Embryonic facial prominence (tissue), 1 donor: ENCODE data around the gene FIGN.

Experiments used
- DNase-seq: peaks from one replicate; pipeline ENCODE4 v3.0.0-alpha.2; 2016; ENCODE audit errors: extremely low spot score

FIGN gene

GRCh38 chr2:163737190-163737439, 1.3 kb upstream of the FIGN start:
- DNase-seq = no peak

DNA sequence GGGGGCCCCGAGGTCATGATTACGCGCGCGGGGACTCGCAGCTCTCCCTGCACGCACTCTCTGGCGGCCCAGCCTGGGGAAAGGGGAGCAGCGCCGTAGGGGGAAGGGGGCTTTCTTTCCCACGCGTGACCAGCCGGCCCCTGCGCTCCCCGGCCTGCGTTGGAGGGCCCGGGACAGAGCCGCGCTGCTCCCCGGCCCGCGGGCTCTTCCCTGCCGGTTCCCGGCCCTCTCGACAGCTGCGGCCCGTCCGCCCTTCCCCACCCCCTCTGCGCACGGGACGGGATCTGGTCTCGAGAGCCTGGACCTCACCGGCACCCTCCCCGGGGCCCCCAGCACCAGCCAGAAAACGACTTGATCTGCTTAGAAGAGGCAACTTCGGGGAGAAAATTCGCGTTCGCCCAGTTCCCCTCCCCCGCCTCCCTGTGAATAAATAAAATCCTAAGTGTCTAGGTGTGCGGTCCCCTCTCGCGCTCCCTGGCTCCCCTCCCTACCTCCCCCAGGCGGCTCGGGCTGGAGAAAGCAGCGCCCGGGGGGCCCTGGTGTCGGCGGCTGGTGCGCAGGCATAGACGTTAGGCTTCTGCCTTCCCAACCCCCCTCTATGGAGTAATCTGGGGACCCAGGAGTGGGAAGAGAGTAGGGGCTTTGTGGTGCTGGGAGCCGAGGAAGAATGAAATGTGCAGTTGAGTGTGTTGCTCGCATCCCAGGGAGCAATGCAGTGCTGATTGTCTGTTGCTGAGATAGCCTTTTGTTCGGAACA, 803 bp upstream of the FIGN start:
- no peak for DNase-seq

DNA sequence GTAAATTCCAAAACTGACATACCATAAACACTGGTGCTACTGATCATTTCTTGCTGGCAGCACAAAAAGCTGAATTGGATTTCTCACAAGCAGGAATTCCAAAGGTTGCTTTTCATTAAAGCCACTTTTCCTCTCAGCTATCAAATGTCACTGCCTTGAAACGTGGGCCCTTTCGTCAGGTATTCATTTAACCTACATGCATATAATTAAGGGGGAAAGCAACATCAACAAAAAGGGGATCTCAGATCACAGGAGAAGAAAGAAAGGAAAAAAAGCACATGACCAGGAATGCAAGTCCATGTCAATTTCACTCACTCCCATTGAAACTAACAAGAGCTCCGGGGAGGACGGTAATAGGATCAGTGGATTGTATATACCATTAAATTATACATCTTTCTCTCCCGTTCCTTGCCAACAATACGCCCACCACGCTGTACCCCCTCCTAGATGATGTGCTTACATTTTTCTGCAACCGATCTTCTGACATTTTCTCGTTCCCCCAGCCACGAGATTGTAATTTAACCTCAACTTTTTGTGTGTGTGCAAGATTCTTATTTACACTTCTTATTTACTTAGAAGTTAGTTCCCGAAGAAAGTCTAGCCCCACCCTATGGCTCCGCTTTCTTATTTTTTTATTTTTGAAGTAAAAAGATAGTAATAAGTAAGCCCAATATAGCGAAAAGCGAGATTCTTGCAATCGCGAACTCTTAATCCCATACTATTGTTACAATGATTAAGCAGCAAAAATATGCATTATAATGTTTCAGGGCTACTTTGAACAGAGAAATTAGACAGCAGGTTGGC, 725 bp downstream of the FIGN start:
- peak; percentile 40 for DNase-seq

- no peak for DNase-seq
These were observed 1.4 kb downstream of the FIGN start for GRCh38 chr2:163734401-163734800.

- DNase-seq = no peak
These were observed 1.9 kb downstream of the FIGN start for GRCh38 chr2:163733956-163734355.

GRCh38 chr2:163733301-163733938, 2.4 kb downstream of the FIGN start:
- DNase-seq = no peak

GRCh38 chr2:163732727-163733126, 3.1 kb downstream of the FIGN start:
- DNase-seq = no peak

GRCh38 chr2:163731735-163732134, 4.1 kb downstream of the FIGN start:
- DNase-seq = no peak

- no peak for DNase-seq
These were observed 5.3 kb downstream of the FIGN start for GRCh38 chr2:163730556-163730955.

DNA sequence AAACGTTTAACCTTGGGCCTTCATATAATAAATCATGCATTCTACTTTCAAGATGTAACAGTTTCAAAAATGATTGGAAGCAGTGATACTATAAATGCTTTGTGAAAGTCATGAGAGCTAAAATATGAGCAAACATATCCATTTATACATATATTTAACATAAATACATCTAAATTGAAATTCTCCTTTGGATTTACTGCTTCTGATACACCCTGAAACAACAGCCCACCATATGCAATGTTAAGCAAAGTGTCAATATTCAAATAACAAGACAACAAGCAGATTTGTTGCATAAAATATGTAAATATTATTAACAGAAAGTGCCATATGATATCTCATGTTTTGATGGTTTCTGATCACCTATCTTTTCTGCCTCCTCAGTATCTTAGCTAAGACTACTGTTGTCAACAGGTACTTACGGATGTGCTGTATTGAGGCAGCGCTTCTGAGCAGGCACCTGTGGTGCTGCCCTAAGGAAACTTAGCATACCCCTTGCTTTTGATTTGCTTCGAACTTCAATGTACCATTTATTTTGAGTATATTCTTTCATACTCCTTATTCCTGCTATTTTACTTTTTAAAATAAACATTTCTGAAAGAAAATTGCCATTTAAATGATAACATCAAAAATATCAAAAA, 6.1 kb downstream of the FIGN start:
- DNase-seq = no peak

DNA sequence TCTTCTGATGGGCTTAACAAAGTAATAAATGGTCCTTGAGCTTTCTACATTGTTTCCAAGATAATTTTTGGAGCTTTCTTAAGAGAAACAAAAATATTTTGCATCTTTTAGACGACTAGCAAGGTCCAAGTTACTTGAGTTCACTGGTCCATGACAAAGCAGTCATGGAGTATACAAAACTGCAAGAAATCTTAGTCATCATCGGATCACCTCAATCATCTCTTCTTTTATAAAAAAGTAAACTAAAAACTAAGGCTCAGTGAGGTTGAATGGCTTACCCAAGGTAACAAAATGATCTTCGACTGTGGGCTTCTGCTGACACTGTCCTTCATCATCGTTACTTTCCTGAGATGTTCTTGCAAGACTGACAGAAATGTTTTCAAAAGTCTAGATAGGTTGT, 11.9 kb downstream of the FIGN start:
- DNase-seq = no peak

DNA sequence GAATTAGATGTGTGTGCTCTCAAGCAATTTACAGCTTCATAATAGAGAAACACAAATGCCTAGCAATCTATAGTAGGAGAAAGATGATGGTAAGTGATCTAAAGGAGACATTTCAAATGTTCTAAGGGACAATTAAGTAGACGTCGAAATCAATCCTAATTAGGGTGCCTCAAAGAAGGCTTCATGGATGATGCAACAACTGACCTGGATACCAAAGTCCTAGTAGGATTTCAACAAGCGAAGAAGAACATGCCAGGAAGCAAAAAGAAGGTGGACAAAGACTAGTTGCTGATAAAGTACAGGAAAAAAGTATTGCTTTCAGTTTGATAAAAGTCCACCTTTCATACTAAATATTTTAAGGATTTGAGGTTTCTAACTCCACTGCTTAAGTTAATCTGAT, 12.5 kb downstream of the FIGN start:
- no peak for DNase-seq

GRCh38 chr2:163719331-163719730, 16.5 kb downstream of the FIGN start:
- DNase-seq = no peak

DNA sequence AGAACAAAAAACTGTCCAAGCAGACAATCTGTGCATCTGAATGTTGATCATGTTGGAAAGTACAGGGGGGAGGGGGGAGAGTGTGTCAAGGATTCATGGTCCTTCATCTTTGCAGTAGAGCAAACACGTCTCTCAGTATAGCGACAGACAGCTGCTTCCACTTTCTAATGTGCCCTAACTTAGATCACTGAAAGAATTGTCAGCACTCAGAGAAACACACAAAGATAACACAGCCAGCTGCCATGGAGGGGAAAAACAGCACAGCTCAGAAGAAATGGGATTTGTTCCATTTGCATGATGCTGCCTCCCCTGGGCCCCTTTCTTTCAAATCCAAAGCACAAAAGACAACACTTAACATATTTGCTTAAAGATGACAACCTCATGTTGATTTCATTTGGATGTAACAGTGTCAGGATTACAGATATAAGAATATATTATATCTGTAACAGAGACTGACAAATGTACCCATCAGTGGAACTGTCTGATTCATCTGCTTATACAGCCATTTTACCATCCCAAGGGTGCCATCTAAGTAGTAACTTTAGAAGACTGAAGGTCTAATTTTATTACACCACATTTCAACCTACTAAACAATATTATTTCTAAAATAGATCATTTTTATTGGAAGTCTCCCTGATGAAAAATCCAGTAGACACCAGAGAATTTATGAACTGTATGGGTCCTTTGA, 17.7 kb downstream of the FIGN start:
- DNase-seq = no peak

GRCh38 chr2:163717515-163717914, 18.3 kb downstream of the FIGN start:
- no peak for DNase-seq

DNA sequence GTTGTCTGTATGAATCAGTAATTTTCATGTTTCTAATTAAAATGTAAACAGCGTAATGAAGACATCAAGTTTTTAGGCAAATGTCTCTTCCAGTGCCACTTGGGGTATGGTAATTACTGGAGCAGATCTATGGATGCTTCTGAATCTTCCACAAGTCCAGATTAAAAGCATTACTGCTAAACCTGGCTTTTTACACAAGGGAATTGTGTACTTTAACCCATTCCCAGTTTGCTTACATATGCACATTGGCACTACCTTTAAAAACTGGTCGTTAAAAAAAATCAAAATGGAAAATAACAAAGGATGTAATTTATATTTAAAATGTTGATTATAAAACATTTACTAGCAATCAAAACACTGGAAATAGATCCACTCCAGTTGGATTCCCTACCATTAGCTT, 19.7 kb downstream of the FIGN start:
- no peak for DNase-seq

GRCh38 chr2:163715668-163716067, 20.1 kb downstream of the FIGN start:
- no peak for DNase-seq

GRCh38 chr2:163715199-163715598, 20.6 kb downstream of the FIGN start:
- no peak for DNase-seq

- DNase-seq = no peak
These were observed 22.1 kb downstream of the FIGN start for GRCh38 chr2:163713534-163714311.

DNA sequence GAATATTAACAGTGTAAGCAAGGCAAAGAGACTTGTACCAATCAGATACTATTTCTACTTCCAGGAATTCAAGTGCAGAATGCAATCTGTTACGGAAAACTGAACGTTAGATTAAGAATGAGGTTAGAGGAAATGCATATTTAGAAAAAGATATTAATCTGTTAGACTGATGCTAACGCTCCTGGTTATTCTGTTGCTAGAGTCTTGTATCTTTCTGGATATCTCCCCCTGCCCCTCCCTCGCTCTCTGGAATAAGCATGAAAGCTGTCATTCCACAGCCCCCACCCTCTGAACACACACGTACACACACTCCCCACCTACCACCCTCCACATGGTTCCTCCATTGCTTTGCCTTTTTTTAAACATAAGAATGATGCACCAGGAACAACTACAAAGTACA, 24.1 kb downstream of the FIGN start:
- DNase-seq = no peak

DNA sequence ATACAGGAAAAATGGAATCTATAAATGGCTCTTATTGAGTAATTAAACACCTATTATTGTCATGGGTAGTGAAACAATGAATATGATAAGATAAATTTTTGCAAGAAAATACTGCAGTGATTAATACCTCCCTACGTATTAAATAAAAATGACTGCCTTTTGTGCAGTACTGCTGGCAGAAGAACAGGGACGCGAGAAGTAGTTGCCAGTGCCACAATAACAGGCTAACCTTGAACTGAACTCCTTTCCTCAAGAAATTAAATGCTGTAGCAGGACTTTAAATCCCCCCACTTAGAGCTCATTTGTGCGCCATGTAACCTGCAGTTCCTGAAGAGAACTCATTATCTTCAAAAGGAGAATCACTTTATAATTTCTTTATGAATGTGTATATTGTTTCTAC, 24.6 kb downstream of the FIGN start:
- DNase-seq = no peak
